SK-N-SH (cell line): ENCODE results near the gene PHLPP1.

ENCODE experiments used
- CTCF ChIP-seq: fragments of 200-600 bp; sonication (generic); IDR thresholded peaks from 2 replicates; pipeline ENCODE4 v1.6.1; 2017; ENCODE audit warnings: antibody characterized with exemption, mild to moderate bottlenecking, moderate library complexity
- EP300 ChIP-seq, 2 experiments: IDR thresholded peaks; 2 replicates each; pipeline versions ENCODE4 v1.4.0 to v1.6.1; 2012; ENCODE audit warnings: borderline replicate concordance in 1 of 2, low read depth in 1 of 2, low read length in 1 of 2
- FOXM1 ChIP-seq: IDR thresholded peaks from 2 replicates; pipeline ENCODE4 v1.4.0; 2012; ENCODE audit warnings: low read depth, mild to moderate bottlenecking
- GATA2 ChIP-seq: sonication (generic); formaldehyde crosslinking; IDR thresholded peaks from 2 replicates; pipeline ENCODE4 v1.5.0; 2020; ENCODE audit warnings: mild to moderate bottlenecking, missing genetic modification reagents
- MAX ChIP-seq: IDR thresholded peaks from 2 replicates; pipeline ENCODE4 v1.4.0; 2012; ENCODE audit warnings: low read depth
- MXI1 ChIP-seq: IDR thresholded peaks from 2 replicates; pipeline ENCODE4 v1.6.1; 2012; ENCODE audit warnings: mild to moderate bottlenecking, low read depth, low read length, improper control_type of control experiment
- POLR2AphosphoS5 ChIP-seq: IDR thresholded peaks from 2 replicates; pipeline ENCODE4 v1.6.1; 2012; ENCODE audit warnings: low read depth, low read length
- SIN3A ChIP-seq: IDR thresholded peaks from 2 replicates; pipeline ENCODE4 v1.6.1; 2012; ENCODE audit warnings: low read depth, mild to moderate bottlenecking, low read length, moderate library complexity, borderline replicate concordance
- TAF1 ChIP-seq: IDR thresholded peaks from 2 replicates; pipeline ENCODE4 v1.6.1; 2012; ENCODE audit warnings: low read depth, mild to moderate bottlenecking, low read length, moderate library complexity, borderline replicate concordance

GRCh38 chr18:63017977-63018376 is 302.6 kb downstream of the PHLPP1 start:
- no peak for TF ChIP-seq CTCF
- no peak for TF ChIP-seq GATA2 (CRISPR knock-in tag)
- TF ChIP-seq EP300 (IDR thresholded peaks at IDR 0.05; ENCODE audit: borderline replicate concordance in 1 of 2, low read depth in 1 of 2, low read length in 1 of 2), result no peak
- TF ChIP-seq POLR2AphosphoS5, result no peak
- no peak for TF ChIP-seq MAX
- TF ChIP-seq SIN3A, result no peak
- no peak for TF ChIP-seq MXI1
- TF ChIP-seq FOXM1, result no peak
- no peak for TF ChIP-seq TAF1
